GM18858 (cell line): ENCODE measurements around the gene ZBTB18.

Experiments used
- ATAC-seq: cut with Tn5 transposase; IDR thresholded peaks from one replicate; pipeline ENCODE4 v1.9.1; 2021; ENCODE audit not compliant: unreplicated experiment

ZBTB18 gene

GRCh38 chr1:244060686-244061085, 9.6 kb downstream of the ZBTB18 start:
- ATAC-seq: no peak

GRCh38 chr1:244062156-244062725, 11.2 kb downstream of the ZBTB18 start:
- ATAC-seq: no peak

DNA sequence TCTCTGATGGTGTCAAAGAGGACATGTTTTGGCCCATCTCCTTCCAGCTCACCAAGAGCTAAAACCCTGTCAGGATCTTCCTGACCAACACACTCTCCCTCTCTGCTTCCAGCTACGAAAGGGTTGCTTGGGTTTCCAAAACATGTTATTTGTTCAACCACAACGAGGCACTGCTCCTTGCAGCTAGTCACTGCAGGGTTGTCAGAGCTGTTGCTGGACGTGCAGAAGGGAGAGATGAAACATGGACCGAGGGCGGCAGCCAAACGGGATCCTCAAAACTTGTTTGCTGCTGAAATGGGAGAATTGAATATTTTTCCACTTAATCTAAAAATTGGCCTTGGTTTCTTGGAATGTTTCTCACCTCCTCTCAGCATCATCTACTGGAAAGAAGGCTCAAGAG, 12.4 kb downstream of the ZBTB18 start:
- no peak for ATAC-seq

DNA sequence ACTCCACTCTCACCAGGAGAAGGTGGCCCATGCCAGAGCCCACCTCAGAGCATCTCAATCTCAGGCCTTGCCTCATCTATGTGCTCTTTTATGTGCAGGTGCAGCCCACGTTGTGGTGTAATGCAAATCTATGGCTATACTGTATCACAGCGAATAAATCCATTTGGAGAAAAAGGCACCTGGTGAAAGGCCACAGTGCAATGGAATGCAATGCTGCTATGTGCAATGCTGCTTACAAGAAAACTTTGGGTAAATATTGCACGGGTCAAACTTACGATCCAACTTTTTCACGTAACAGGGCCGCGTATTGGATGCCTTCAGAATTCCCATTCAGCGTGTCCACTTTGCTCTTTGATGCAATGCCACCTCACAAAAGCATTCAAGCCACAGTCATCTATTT, 13.5 kb downstream of the ZBTB18 start:
- ATAC-seq: no peak

DNA sequence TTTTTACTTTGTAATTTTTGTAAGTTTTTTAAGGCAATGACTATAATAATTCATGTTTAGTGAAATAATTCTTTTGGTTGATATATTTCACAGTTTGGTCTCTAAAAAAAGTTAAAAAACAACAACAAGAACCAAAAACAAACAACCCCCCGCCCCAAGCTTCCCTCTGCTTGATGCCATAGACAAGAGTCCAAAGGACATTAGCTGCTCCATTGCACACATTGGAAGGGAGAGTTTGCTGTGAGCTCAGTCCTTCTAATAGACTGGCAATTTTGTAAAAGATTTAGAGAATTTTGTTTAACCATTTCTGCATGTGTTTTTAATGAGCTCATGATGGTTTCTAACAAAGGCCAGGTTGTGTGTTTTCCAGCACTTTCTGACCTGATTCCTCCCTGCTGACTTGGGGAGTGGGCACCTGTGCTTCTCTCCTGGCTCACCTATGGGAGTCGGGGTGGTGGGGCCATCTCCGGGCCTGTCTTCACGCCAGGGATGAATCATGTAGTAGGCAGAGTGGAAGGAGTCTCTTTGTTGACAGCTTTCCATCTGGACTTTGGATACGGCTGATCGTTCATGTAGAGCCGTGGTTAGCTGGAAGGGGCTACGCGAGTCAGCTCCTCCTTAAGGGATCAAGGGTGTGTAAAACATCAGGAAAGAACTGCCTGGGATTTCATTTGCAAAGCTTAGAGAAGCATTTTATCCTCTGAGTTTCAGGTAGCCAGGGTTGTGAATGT, 14.1 kb downstream of the ZBTB18 start:
- ATAC-seq: no peak

GRCh38 chr1:244065960-244066388, 14.9 kb downstream of the ZBTB18 start:
- no peak for ATAC-seq

- no peak for ATAC-seq
Measured at GRCh38 chr1:244066954-244067716, 16.1 kb downstream of the ZBTB18 start.

- no peak for ATAC-seq
Measured at GRCh38 chr1:244067893-244068292, 16.8 kb downstream of the ZBTB18 start.

- ATAC-seq: no peak
Measured at GRCh38 chr1:244068567-244068966, 17.5 kb downstream of the ZBTB18 start.

GRCh38 chr1:244069326-244069898, 18.3 kb downstream of the ZBTB18 start:
- no peak for ATAC-seq

DNA sequence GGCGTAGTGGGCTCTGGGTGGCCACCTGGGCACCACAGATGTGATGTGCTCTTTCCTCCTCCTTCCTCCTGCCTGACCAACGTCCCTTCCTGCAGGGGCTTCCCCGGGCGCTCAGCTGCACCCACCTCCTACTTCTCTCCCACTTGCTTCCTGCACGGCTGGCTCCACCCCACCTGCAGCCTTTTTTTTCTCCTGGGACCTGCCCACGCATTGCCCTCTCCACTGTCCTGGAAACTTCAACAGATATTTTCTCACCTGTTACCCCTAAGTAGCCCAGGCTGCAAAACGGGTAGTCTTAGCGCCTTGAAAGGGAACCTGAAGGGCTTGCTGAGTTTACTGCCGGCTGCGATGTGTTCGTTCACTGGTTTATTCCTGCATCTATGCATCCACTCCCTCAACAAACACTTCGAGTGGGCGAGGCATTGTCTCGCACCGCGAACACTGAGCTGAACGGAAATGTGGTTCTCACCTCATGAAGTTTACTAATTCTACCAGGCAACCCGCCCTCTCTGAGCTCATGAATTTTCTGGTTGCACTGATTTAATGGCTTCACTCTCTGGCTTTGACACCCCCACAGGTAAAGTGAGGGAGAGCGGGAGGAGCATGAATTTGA, 23.6 kb downstream of the ZBTB18 start:
- ATAC-seq: peak; percentile 74

GRCh38 chr1:244075247-244075722, 24.2 kb downstream of the ZBTB18 start:
- no peak for ATAC-seq

- ATAC-seq: no peak
Measured at GRCh38 chr1:244076740-244077139, 25.7 kb downstream of the ZBTB18 start.

- ATAC-seq: no peak
Measured at GRCh38 chr1:244077473-244078220, 26.6 kb downstream of the ZBTB18 start.

DNA sequence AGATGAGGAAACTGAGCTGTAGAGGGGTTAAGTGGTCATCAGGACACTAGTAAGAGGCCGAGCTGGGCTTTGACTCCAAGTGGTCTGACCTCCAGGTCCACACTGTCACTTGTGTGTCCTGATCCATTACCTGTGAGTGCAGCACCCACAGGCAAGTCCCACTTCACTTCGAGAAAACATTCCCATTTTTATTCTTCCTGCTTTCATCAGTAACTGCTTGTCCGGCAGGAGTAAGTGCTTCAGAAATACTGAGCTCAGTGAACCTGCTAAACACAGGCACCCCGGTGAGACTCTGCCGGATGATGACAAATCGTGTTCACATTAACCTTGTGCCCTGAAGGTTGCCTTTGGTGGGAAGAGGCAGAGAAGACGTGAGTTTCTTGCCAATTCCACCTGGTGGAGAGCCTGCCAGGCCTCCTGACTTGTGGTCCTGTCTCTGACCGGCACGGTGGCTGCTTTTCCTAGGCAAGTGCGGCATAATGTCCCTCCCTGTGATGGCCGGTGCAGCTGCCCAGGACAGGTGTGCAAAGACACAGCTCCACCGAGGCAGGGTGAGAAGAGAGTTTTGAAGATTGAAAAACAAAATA, 29.4 kb downstream of the ZBTB18 start:
- no peak for ATAC-seq

DNA sequence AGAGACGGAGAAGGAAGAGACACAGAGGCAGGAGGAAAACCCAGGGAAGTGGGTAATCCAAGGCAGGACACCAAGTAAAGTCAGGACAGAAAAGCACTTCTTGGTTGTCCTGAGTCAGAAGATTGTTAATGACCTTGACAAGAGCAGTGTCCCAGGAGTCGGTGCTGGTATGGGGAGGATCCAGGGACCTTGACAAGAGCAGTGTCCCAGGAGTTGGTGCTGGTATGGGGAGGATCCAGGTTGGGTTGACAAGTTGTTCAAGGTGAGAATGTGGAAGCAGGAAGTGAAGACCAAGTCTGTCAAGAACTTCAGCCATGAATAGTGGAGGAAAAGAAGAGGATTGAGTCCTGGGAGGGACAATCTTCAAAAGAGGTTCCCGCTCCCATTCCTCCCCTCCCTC, 31.9 kb downstream of the ZBTB18 start:
- ATAC-seq: no peak

DNA sequence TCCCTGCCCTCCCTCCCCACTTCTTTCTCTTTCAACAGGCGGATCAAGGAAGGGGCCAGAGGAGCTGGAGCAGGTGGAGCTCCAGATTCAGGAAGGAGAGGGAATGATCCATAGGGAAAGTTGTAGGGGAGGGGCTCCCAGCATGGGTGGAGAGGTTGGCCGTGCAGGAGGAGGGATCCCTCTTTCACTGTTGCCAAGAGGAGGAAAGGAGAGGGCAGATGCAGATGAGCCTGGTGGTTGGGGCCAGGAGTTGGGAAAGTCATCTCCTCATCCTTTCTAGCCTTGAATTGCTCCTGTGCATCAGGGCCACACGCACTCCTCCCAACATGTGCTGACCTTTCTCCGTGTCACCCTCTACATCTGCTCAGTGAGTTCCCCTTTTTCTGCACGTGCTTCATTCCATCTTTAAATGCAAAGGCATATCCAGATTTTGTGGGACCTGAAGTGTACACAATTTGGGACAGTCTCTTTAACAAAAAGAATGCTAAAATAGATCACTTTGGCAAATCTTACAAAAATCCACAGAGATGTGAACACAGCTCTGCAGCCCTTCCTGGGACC, 32.4 kb downstream of the ZBTB18 start:
- no peak for ATAC-seq

DNA sequence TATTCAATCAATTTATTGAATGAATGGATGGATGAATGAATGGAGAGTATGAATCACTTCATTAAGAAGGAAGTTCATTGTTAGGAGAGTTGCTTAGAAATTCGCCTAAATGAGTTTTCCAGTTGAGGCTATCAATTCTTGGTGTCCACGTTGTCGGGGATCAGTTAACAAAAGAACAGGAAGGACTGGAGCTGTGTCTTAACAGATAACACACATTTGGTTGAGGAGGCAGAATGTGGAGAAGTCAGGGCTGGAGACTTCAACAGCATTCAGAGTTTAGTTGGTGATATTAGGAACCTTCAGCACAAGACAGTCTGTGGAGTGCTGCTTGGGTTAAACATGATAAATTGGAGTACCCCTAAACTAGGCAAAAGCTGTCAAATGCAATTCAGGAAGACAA, 33.7 kb downstream of the ZBTB18 start:
- ATAC-seq: no peak

DNA sequence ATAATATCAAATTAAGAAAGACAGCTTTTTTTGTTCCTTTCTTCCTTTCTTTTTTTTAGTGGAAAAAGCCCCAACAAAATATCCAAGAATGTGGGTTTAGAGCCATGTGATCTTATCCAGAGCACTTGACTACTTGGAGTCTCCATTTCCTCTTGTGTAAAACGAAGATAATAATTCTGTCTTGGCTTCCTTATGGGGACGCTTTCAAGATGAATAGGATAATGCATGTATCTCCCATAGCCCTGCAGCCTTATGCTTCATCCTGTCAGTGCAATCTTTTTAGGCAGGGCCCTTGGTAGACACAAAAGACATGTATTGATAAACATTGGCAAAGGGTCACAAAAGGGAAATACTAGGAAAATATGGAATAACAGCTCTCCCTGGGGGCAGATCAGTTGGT, 34.8 kb downstream of the ZBTB18 start:
- no peak for ATAC-seq

GRCh38 chr1:244087021-244087560, 36.0 kb downstream of the ZBTB18 start:
- no peak for ATAC-seq
